ENCODE results near the gene KLHL12.

Gene KLHL12

DNA sequence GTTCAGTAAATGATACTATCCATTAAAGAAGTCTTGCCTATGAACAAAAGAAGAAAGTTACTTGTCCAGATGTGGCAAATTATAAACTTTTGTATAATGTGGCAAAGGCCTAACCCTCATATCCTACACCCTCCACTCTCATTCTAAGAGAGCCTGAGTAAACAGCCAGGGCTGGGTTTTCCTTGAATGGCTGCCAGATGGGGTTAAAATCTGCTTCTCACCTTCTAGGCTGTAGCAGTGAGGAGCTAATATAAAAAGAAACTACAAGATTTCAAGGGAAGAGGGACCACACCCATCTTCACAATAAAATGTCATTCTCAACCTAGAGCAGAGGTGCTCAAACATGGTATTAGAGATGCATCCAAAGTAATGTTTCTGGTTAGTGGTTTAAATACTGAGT is 47.0 kb downstream of the KLHL12 start:
- no peak for DNase-seq

DNA sequence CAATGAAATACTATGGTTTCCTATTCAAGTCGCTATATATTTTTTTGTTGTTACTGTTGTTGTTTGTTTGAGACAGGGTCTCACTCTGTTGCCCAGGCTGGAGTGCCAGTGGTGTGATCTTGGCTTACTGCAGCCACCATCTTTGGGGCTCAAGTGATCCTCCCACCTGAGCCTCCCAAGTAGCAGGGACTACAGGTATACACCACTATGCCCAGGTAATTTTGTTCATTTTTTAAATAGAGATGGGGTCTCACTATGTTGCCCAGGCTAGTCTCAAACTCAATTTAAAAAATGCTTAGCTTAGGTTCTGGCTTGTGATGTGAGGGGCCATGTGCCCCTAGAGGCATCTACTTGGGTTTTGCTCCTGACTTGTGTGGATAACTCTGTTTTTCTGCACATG is 47.9 kb downstream of the KLHL12 start:
- no peak for DNase-seq

DNA sequence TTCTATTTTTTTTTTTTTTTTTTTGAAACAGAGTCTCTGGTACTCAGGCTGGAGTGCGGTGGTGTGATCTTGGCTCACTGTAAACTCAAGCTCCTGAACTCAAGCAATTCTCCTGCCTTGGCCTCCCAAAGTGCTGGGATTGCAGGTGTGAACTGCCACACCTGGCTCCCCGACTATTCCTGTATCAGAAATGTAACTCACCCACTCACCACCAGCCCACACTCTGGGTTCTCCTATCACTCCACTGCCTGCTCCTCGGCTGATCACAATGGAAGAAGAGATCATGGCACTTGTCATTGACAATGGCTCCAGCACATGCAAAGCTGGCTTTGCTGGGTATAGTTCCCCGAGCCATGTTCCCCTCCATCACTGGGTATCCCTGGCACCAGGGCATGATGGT is 54.0 kb downstream of the KLHL12 start:
- DNase-seq = no peak

DNA sequence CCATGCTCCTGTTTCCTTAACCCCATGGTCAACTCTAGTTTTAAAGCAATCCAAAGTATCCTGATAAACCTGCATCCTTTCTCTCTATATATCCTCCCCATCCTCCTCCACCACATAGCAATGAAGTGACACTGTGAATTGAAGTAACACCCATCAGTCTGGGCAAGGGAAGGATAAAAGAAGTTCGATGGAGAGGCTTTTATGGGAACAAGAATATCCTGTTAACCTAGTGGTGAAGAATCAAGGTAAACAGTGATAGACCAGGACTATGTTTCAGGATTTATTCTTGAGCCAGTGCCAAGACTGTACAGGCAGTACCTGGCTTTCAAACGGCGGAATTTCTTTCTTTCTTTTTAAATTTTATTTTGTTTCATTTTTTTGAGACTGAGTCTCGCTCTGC is 55.7 kb downstream of the KLHL12 start:
- no peak for DNase-seq

DNA sequence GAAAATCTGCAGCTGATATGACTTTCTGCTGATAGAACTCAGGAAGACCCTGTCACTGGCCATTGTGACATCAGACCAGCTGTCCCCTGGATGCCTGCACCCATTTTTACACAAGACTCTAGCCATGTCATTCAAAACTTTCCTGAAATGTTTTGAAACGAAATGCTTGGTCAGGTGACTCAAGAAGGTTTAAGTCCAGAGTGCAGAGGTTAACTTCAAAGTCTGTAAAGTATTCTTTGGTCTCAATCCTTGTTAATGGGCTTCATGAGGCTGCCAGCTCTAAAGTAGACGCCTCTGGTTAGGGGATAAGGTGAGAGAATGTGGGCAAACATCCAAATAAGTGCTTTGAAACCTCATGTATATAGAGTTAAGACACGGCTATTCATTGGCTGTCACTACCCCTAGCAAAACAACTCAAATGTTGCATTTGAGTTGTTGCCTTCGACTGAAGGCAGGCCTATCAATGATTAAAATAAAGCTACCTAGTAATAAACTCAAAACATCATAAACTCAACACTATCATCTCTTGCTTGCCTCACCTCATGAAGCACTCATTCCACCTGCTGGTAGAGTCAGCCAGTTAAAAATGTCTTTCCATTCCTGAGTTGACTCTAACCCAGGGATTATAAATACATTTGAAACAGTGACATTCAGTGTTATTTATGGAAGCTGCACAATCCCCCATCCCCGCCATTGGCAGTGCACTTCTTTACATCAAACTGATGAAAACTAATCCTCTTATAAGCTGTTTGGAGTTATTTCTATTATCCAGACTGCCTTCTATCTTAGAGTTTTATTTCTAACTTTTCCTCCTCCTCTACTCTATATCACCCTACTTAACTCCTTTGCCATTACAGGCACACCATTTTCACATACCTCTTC is 64.1 kb downstream of the KLHL12 start:
- DNase-seq = no peak

DNA sequence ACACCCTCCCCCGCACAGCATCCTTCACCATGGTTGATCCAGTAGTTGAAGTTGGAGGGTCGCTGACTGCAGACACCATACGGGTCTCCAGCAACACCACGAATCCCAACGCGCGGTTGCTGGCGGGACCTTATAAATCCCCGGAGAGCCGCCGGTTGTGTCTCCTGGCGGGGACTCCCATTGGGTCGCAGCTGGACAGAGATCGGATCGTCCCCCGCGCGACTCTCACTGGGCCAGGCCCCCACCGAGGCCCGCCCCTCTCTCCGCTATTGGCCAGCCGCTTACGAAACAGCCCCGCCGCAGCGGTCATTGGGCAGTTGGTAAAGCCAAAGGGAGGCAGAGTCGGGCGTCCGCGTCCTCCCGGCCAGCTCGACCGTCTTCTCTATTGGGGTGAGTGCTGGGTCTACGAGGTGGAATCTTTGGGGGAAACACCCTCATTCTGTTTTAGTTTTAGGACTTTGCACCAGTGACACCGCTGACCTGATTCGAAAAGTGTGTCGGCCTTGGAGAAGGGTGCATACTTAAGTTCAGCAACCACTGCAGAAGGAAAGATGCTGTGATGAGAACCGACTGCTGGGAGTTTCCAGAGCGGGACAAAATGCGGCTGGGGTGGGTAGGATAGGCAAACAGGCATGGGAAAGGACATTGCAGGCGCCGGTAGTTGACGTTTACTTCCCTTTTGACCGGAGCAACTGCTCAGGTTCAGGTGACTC is 65.5 kb downstream of the KLHL12 start:
- DNase-seq = peak; percentile 91

DNA sequence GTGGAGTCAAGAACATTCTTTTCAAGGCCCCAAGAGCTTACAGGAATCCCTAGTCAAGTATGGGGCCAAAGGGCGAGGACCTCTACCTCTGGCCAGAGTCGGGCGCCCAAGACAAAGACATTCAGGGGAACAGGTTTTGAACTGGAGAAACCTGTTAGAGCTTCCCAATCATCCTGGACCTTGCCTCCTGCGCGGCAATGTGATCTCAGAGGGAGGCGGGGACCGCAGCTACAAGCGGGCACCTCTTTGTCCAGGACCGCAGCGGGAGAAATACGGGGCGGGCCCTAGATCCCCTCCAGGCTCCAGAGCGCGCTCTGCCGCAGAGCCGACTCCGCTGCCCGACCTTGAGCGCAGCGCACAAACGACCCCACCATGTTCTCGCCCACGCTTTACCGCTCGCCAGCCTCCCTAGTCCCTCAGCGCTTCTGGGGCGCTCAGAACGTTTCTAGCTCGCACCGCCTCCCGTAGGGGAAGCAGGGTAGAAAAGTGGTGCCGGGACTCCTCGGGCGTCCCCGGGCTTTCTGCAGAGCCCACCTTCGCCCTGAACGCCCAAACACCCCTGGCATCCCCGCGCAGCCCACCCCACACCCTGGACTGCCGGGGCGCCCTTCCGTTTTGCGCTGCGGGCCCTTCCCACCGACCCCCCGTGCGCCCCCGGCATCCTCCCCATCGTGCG is 66.2 kb downstream of the KLHL12 start:
- peak; percentile 35 for DNase-seq

DNA sequence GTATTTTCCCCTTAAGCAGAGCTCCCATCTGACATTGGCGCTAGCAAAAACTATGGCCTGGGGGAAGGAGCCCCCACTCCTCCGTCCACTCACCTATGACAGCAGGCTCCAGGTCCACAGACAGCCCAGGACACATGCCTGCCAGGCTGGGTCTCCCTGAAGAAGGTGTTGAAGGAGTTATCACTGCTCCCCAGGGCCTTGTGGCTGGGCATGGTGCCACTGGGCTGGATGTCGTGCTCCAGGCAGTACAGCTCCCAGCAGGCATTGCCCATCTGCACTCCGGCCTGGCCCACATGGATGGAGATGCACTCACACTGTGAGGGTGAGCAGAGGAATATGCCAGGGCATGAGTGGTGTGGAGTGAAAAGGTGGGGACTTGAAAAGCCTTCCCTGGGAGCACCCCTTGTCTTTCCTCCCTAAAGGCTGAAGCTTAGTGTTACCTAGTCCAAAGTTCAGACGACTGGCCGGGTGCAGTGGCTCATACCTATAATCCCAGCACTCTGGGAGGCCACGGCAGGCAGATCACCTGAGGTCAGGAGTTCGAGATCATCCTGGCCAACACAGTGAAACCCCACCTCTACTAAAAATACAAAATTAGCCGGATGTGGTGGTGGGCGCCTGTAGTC is 68.1 kb downstream of the KLHL12 start:
- DNase-seq = no peak

DNA sequence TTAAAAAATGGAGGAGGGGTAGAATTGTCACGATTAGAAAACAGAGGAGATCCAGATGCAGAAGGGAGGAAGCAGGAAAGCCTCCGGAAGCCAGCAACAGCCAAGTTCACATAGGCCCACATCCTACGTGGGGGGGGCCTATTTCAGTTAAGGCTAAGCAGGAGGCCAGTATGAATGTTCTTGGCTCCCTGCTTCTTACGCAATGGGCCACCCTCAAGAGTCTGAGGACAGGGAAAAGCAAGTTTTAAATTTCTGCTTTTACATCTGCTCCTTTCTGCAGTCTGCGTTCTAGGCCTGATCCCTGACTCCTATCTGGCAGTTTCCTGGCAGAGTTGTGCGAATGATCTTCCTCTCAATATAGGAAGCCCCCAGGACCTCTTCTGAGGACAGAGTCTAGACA is 68.7 kb downstream of the KLHL12 start:
- peak; percentile 57 for DNase-seq

DNA sequence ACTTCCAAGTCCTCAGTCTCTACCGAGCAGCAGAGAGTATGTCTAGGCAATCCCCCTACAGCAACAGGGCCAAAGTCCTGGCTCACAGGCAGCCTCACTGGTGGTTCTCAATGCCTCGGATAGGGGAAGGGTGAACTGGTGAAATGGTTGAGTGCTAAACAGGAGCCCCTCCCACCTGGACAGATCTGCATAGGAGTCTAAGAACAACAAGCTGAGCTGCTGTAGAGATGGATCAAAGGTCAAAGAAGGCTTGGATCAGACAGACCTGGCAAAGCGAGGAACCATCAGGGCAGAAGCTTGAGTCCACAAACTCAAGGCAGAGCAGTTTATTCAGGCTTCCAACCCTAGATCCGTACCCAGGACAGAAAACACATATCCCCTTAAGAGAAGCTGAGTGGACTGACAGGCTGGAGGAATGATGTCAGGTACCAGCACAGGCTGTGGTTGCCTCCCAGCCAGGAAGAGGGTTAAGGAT is 69.9 kb downstream of the KLHL12 start:
- DNase-seq = no peak

DNA sequence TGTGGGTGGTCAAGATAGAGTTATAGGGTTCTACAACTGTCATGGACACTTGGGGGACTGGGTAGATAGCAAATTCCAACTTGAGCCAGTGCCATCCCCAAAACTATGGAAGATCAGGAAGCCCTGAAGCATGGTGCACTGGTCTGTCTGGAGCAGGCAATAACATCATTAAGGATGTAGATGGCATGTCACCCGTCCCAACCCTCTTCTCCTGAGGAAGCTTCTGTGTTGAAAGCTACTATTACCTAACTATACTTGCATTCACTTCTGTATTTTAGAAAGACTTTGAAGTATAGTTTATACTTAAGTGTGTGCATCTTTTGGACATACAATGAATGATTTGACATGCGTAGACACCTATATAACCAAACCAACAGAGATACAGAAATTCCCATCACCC is 71.0 kb downstream of the KLHL12 start:
- no peak for DNase-seq

DNA sequence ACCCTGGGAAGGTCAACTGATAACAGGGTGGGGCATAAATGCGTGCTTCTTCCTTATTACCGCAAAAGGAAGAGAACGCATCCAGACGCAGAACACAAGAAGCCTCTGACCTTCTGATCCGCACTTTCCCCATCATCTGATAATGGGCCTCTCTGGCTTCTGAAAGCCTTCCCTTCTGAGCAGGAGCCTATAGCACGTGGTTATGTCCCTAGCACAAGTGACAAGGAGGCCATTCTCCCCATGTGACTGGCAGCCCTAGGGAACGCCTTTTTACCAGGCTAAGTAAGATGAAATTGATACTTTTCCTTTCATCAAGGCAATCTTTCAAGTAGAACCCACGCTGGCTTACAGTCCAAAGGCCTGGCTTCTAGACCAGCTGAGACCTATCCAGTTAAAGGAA is 72.2 kb downstream of the KLHL12 start:
- no peak for DNase-seq

DNA sequence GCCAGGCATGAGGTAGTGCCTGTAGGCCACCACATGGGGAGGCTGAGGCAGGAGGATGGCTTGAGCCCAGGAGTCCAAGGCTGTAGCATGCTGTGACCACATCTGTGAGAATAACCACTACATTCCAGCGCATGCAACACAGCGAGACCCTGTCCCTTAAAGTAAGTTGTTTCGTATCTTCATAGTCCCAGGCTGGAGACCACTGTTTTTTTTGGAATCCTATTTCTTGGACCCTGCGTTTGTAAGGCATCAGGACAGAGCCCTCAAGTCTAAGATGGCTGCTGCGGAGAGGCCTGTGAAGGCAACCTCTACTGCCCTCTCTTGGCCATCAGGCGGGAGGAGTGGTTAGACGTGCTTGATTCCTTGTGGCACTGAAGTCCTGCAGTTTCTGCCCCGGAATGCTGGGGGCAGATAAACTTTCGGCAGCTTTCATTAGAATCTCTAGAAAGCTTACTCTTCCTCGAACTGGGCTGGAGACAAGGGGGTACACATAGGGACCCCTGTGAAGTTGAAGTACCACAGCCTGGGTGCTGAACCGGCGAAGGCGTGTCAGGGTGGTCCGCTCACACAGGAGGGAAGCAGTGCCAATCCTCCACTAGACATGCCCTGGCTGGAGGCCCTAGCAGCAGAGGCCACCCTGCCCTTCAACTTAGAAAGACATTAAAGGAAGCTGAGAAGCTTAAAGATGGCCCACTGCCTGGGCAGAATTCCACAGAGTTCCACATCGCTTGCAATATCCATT is 74.7 kb downstream of the KLHL12 start:
- no peak for DNase-seq

DNA sequence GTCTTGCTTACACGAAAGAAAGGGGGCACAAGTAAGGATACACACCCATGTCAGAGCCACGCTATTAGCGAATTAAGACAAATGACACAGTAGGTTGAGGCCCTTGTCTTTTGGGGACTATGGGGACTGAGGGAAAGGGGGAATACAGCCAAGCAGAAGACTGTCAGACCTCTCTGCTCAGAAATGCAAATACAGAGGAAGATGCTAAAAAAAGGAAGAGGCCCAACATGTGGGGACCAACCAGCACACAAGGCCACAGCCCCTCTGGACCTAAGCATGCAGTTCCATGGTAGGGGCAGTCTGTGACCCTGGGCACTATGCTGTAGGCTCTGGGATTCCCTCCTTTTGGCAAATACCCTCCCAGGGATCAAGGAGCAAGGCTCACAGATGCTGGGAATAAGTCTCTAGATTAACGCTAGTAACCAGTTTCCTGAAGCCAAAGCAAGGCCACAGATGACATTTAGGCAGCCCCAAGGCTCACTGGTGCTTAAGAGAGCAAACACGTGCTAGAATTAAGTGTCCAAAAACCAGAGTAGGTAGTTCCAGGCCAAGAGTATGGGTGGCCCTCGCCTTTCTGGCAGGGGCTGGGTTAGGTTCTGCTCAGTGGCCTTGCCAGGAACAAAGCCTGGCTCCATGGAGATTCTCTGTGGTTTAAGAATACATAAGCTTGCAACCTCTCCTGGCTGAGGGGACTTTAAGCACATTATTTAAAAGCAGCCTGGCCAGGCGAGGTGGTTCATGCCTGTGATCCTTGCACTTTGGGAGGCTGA is 76.3 kb downstream of the KLHL12 start:
- DNase-seq = peak; percentile 49

DNA sequence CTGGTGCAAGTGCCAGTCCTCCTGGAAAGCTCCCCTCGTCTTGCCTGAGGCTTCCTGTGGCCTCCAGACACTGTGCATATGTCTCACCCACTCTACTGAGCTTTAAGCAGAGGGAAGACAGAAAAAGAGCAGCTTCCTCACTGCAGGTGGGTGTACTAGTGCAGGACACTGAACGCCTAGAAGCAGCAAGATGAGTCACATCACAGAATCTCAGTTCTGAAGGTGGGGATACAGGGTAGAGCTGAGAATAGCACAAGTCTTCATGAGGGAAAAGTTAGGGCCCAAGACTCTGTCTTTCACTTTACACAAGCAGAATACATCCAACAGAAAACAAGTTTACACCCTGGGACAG is 78.9 kb downstream of the KLHL12 start:
- DNase-seq = no peak

DNA sequence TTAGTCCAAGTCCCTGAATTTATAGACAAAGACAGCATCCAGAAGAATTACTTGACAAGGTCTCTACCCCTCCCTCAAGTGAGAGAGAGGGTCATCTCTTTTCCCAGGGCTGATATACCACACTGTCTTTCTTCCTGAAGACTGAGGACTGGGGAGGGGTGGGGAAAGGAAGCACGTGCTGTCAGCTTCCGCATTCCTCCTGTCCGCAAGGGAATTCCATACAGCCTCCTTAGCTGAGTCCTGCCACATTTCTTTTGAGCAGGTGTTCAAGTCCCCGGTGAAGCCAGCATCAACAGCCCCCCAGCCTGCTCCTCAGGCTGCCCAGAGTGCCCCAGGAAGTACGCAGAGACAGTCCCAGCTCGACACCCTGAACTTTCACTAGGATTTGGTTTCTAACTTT is 82.1 kb downstream of the KLHL12 start:
- no peak for DNase-seq

DNA sequence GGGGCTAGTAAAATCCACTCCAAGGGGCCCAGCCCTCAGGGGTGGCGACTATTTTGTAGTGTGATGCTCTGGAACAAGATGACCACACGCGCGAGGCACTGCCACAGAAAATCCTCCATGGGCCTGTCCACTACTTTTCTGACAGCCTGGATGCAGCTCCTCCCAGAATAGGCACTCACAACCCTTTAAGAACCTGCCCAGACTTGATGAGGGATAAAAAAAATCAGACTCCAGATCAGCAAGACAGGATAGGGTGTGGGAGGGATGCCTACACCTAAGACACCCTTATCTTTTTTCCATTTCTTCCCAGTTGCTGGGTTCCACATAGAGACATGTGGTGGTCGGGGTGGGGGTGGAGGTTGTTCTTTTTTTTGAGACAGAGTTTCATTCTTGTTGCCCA is 82.8 kb downstream of the KLHL12 start:
- no peak for DNase-seq

DNA sequence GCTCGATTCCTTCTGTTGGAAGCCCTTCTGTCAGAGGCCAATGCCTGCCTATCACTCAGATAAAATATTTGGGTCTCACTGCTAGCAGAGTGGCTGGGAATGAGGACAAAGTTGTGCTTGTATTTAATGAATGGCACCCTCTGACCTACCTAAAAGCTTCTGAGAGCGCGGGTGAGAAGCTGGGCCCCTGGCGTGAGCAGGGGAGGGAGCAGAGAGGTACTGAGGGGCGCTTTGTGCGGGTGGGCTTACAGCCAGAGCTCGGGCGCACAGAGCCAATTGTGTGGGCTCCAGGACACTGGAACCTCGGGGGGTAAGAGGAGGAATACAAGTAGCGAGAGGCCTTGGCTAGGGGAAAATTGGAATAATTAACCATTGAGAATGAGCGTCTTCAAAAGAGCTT is 84.0 kb downstream of the KLHL12 start:
- DNase-seq = no peak
